Small intestine (tissue), 7 donors: ENCODE results near the gene SCYGR1. TPM values are rescaled to one million over a fixed set of nuclear protein-coding genes. Genes with fewer than 3 reads are reported as not detected.

Source experiments
- DNase-seq, 2 donors: peaks; one replicate each; pipeline versions ENCODE4 v3.0.0 to v3.0.0-alpha.2; 2013
- FAIRE-seq: peaks from 2 replicates; lab custom pipeline; 2012; peaks lifted over from hg19 to GRCh38; lab: Jason Lieb, UNC
- H3K27ac ChIP-seq, 3 donors: one replicate each; pipeline ENCODE4 v1.5.1; 2013; ENCODE audit warnings: low read length in 2 of 3, mild to moderate bottlenecking in 2 of 3, control low read depth in 1 of 3, inconsistent platforms in 1 of 3, low read depth in 1 of 3, moderate library complexity in 1 of 3
- H3K27me3 ChIP-seq, 3 donors: one replicate each; pipeline ENCODE4 v1.6.1; 2013; ENCODE audit warnings: low read length in 3 of 3, inconsistent platforms in 1 of 3; ENCODE audit not compliant: control insufficient read depth in 3 of 3, insufficient read depth in 3 of 3
- H3K36me3 ChIP-seq, 3 donors: one replicate each; pipeline ENCODE4 v1.6.1; 2013; ENCODE audit warnings: low read length in 3 of 3, inconsistent platforms in 1 of 3, low read depth in 1 of 3, mild to moderate bottlenecking in 1 of 3, moderate library complexity in 1 of 3; ENCODE audit not compliant: control insufficient read depth in 3 of 3, insufficient read depth in 2 of 3
- H3K4me1 ChIP-seq, 3 donors: one replicate each; pipeline ENCODE4 v1.6.1; 2013; ENCODE audit warnings: low read length in 2 of 3, inconsistent platforms in 1 of 3, low read depth in 1 of 3, mild to moderate bottlenecking in 1 of 3, moderate library complexity in 1 of 3; ENCODE audit not compliant: control insufficient read depth in 3 of 3, insufficient read depth in 2 of 3
- H3K4me3 ChIP-seq, 3 donors: one replicate each; pipeline ENCODE4 v1.5.1; 2013; ENCODE audit warnings: low read length in 3 of 3, control low read depth in 1 of 3, inconsistent platforms in 1 of 3, low read depth in 1 of 3, mild to moderate bottlenecking in 1 of 3, moderate library complexity in 1 of 3
- H3K9me3 ChIP-seq, 2 donors: one replicate each; pipeline ENCODE4 v1.6.1; 2013; ENCODE audit warnings: low read depth in 1 of 2, low read length in 1 of 2; ENCODE audit not compliant: control insufficient read depth in 2 of 2, insufficient read depth in 1 of 2
- WGBS, 3 donors: extraction: QIAGEN DNeasy Blood & Tissue Kit; methylation state at CpG; one replicate each; pipeline ENCODE4 v1.1.7; 2013; 5-methylcytosine and 5-hydroxymethylcytosine counted together
- polyA plus RNA-seq, 4 donors: library from polyadenylated mRNA; stranded (reverse) in 3 of 4; unstranded in 1 of 4; fragments of 200-250 nt in 3 of 4; fragments of 120-200 nt in 1 of 4; gene quantifications; one replicate each; pipeline versions ENCODE4 v1.2.1 to v1.2.3, GENCODE V29; 2013
- donor health status: healthy with polysubstance abuse.
- donor health status: control.
- donor health status: control.
- donor health status: Bipolar disorder and iron deficiency.
- donor health status: healthy.

Gene SCYGR1
- polyA plus RNA-seq, 4 donors, result not detected

- WGBS, 3 donors, result 14 to 49% (median 26%) methylated on average over 4 of the region's 4 CpGs
- no peaks in the 10 kb centered on the region for H3K27me3 ChIP-seq
- no peaks in the 10 kb centered on the region for H3K36me3 ChIP-seq
- H3K4me1 ChIP-seq, result peaks cover 4 to 40% (median 11%) of the 10 kb centered on the region in 3 donors
- FAIRE-seq (no peak), DNase-seq (peak in 1 of 2 donors; percentile 60)
- H3K9me3 ChIP-seq, result no peaks in the 10 kb centered on the region
- peak overlapping the region in 1 of 3 donors; percentile 89 for H3K27ac ChIP-seq
- no peak overlapping the region for H3K4me3 ChIP-seq
These were observed 9.8 kb upstream of the SCYGR1 start for GRCh38 chr2:227397562-227397961.

- Histone ChIP-seq H3K9me3 (no peaks in the 10 kb centered on the region), H3K27me3 (no peaks in the 10 kb centered on the region), H3K27ac (peak overlapping the region; percentile 75 to 81 (median 79)), H3K4me3 (no peak overlapping the region), H3K4me1 (peaks cover 4 to 27% (median 5%) of the 10 kb centered on the region in 3 donors), H3K36me3 (no peaks in the 10 kb centered on the region)
- 11 to 48% (median 38%) methylated on average over 1 of the region's 1 CpG for WGBS, 3 donors
- DNase-seq (peak; percentile 37 to 91), FAIRE-seq (no peak)
These were observed 7.8 kb upstream of the SCYGR1 start for GRCh38 chr2:227395556-227395955.

GRCh38 chr2:227394401-227394800 lies 6.7 kb upstream of the SCYGR1 start:
- no peak overlapping the region for H3K4me3 ChIP-seq
- no peak overlapping the region for H3K27ac ChIP-seq
- no peaks in the 10 kb centered on the region for H3K9me3 ChIP-seq
- 45 to 91% (median 49%) methylated on average over 2 of the region's 2 CpGs for WGBS, 3 donors
- DNase-seq (no peak), FAIRE-seq (no peak)
- peaks cover 4 to 19% (median 5%) of the 10 kb centered on the region in 3 donors for H3K4me1 ChIP-seq
- no peaks in the 10 kb centered on the region for H3K27me3 ChIP-seq
- no peaks in the 10 kb centered on the region for H3K36me3 ChIP-seq

- Histone ChIP-seq H3K36me3 (no peaks in the 10 kb centered on the region), H3K4me1 (peaks cover 0 to 8% (median 3%) of the 10 kb centered on the region in 3 donors), H3K27ac (no peak overlapping the region), H3K27me3 (no peaks in the 10 kb centered on the region), H3K4me3 (no peak overlapping the region), H3K9me3 (no peaks in the 10 kb centered on the region)
- DNase-seq (no peak), FAIRE-seq (no peak)
- 85 to 93% (median 90%) methylated on average over 17 of the region's 17 CpGs for WGBS, 3 donors
These were observed 2.9 kb upstream of the SCYGR1 start for GRCh38 chr2:227390468-227391256.

- Histone ChIP-seq H3K36me3 (no peaks in the 10 kb centered on the region), H3K4me1 (peaks cover 0 to 10% (median 3%) of the 10 kb centered on the region in 3 donors), H3K27me3 (no peaks in the 10 kb centered on the region), H3K27ac (no peak overlapping the region), H3K4me3 (no peak overlapping the region), H3K9me3 (no peaks in the 10 kb centered on the region)
- FAIRE-seq (peak; percentile 61), DNase-seq (no peak)
- 91 to 96% (median 94%) methylated on average over 7 of the region's 7 CpGs for WGBS, 3 donors
These were observed 1.9 kb upstream of the SCYGR1 start for GRCh38 chr2:227389661-227390060.

- FAIRE-seq (peak; percentile 23), DNase-seq (no peak)
- no peak overlapping the region for H3K27ac ChIP-seq
- H3K36me3 ChIP-seq, result no peaks in the 10 kb centered on the region
- no peaks in the 10 kb centered on the region for H3K27me3 ChIP-seq
- H3K4me1 ChIP-seq, result peaks cover 0 to 14% (median 3%) of the 10 kb centered on the region in 3 donors
- no peak overlapping the region for H3K4me3 ChIP-seq
- WGBS, 3 donors, result 72 to 90% (median 87%) methylated on average over 3 of the region's 3 CpGs
- no peaks in the 10 kb centered on the region for H3K9me3 ChIP-seq
These were observed 1.5 kb upstream of the SCYGR1 start for GRCh38 chr2:227389231-227389630.

GRCh38 chr2:227388537-227389011 lies 825 bp upstream of the SCYGR1 start:
- no peak overlapping the region for H3K27ac ChIP-seq
- H3K27me3 ChIP-seq, result no peaks in the 10 kb centered on the region
- DNase-seq, result no peak
- FAIRE-seq, result no peak
- no peak overlapping the region for H3K4me3 ChIP-seq
- WGBS, 3 donors, result 75 to 80% (median 76%) methylated on average over 7 of the region's 7 CpGs
- no peaks in the 10 kb centered on the region for H3K36me3 ChIP-seq
- H3K4me1 ChIP-seq, result peaks cover 3 to 15% (median 3%) of the 10 kb centered on the region in 3 donors
- H3K9me3 ChIP-seq, result no peaks in the 10 kb centered on the region

GRCh38 chr2:227386630-227387029 lies 1.1 kb downstream of the SCYGR1 start:
- WGBS, 3 donors, result 31 to 57% (median 45%) methylated on average over 6 of the region's 6 CpGs
- no peak overlapping the region for H3K27ac ChIP-seq
- no peaks in the 10 kb centered on the region for H3K36me3 ChIP-seq

More at GRCh38 chr2:227386630-227387029, 1.1 kb downstream of the SCYGR1 start:
- DNase-seq (peak in 1 of 2 donors; percentile 64), FAIRE-seq (peak; percentile 94)
- Histone ChIP-seq H3K27me3 (no peaks in the 10 kb centered on the region), H3K4me3 (no peak overlapping the region), H3K4me1 (peaks cover 3 to 15% (median 3%) of the 10 kb centered on the region in 3 donors), H3K9me3 (no peaks in the 10 kb centered on the region)
